NB4 (cell line): ENCODE data around the gene CHST15.

Experiments used
- CTCF ChIP-seq: IDR thresholded peaks from one replicate; pipeline ENCODE4 v1.5.1; 2012; ENCODE audit warnings: low read depth, low read length
- POLR2A ChIP-seq: IDR thresholded peaks from 2 replicates; pipeline ENCODE4 v1.6.1; 2011; ENCODE audit warnings: mild to moderate bottlenecking; ENCODE audit not compliant: insufficient read length; ENCODE audit errors: extremely low read depth

DNA sequence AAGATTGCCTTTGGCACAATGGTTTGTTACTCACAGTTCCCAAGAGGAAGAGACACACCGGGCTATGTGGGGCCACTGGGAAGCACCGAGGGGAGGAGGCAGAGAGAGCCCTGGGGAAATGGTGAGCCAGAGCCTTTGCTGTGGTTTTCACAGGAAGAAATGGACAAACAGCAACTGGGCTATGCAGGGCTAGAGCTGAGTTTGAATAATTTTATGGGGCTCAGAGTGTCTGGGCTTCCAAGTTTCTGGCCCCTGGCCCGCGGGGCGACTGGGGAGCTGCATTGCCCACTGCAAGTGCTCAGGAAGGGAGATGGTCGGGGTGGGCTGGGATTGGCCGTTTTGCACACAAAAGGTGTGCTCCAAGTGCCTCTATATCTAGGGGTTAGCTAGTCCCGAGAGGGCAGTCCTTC, 92.6 kb downstream of the CHST15 start:
- TF ChIP-seq CTCF (no peak), POLR2A (no peak)
